H7 (cell line): ENCODE data around the gene DPP4. TPM values are rescaled to one million over a fixed set of nuclear protein-coding genes. Genes with fewer than 3 reads are reported as not detected.
"Not testable (repeated sequence)": the region's sequence is repeated elsewhere in the genome, so short reads cannot be mapped to it uniquely, and the experiment has no call there.

Source experiments
- DNase-seq: peaks from one replicate; pipeline ENCODE4 v3.0.0; 2012
- H3K27me3 ChIP-seq: 2 replicates; pipeline ENCODE4 v1.6.0; 2011; ENCODE audit warnings: mild to moderate bottlenecking, low read length; ENCODE audit not compliant: control insufficient read depth, insufficient read depth
- H3K36me3 ChIP-seq: replicated peaks from 2 replicates; pipeline ENCODE4 v1.5.1; 2011; ENCODE audit warnings: low read length; ENCODE audit not compliant: control insufficient read depth, insufficient read depth
- H3K4me3 ChIP-seq: 2 replicates; pipeline ENCODE4 v1.5.1; 2011; ENCODE audit warnings: low read depth, mild to moderate bottlenecking, control low read depth, low read length, moderate library complexity; ENCODE audit not compliant: insufficient read depth
- total RNA-seq: library from RNA; depleted of rRNA; stranded (reverse); fragments of >200 nt; shearing (Covaris generic); gene quantifications from 2 replicates; pipeline ENCODE4 v1.2.3, GENCODE V29; 2014

The DPP4 gene
- total RNA-seq, 1 experiment from 2014 or later, result 4.3 TPM

DNA sequence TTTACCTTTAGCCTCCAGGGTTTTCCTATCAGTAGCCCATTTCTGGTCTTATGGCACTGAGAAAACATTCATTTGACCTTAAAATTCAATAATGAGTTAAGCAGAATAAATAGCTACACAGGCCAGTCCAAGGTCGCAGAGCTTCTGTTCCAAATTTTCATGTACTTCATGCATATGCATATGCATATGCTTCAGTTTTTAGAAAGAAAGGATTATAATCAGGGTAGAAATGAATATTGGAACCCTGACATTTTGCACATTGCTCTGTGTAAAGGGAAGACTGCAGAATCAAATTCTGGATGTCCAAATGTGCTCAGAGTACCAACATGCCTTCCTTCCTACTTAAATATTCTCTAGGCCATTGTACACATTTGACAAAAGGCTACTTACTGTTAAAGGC lies 104.9 kb downstream of the DPP4 start:
- Histone ChIP-seq H3K36me3 (no peaks in the 10 kb centered on the region), H3K27me3 (no peaks in the 10 kb centered on the region), H3K4me3 (no peak overlapping the region)
- no peak for DNase-seq

GRCh38 chr2:161965994-161966393 lies 108.0 kb downstream of the DPP4 start:
- H3K36me3 ChIP-seq, result no peaks in the 10 kb centered on the region
- H3K4me3 ChIP-seq, result no peak overlapping the region
- DNase-seq, result no peak
- H3K27me3 ChIP-seq, result no peaks in the 10 kb centered on the region

- Histone ChIP-seq H3K36me3 (no peaks in the 10 kb centered on the region), H3K27me3 (no peaks in the 10 kb centered on the region), H3K4me3 (no peak overlapping the region)
- DNase-seq, result no peak
Observed at GRCh38 chr2:161964160-161964559, 109.9 kb downstream of the DPP4 start.

DNA sequence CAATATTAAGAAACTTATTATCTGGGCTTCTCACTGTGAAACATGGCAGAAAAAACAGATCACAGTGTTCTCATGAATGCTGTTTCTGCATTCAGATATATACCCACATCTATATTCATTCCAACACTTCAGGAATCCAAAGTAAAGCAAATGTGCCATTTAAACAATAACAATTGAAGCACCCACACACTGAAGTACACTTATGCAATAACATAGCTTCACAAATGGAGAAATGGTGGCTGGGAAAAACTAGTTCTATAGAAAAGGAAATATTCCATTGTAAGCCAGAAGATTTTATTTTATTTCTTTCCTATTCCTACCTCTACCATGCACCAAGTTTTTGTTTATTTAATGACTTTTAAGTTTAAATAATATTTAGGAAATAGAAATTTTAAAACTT lies 111.9 kb downstream of the DPP4 start:
- Histone ChIP-seq H3K36me3 (no peaks in the 10 kb centered on the region), H3K27me3 (no peaks in the 10 kb centered on the region), H3K4me3 (no peak overlapping the region)
- DNase-seq, result no peak

GRCh38 chr2:161961061-161961460 lies 113.0 kb downstream of the DPP4 start:
- Histone ChIP-seq H3K27me3 (no peaks in the 10 kb centered on the region), H3K4me3 (no peak overlapping the region), H3K36me3 (no peaks in the 10 kb centered on the region)
- DNase-seq, result no peak

GRCh38 chr2:161956738-161957137 lies 117.3 kb downstream of the DPP4 start:
- Histone ChIP-seq H3K36me3 (no peaks in the 10 kb centered on the region), H3K4me3 (no peak overlapping the region), H3K27me3 (no peaks in the 10 kb centered on the region)
- no peak for DNase-seq

DNA sequence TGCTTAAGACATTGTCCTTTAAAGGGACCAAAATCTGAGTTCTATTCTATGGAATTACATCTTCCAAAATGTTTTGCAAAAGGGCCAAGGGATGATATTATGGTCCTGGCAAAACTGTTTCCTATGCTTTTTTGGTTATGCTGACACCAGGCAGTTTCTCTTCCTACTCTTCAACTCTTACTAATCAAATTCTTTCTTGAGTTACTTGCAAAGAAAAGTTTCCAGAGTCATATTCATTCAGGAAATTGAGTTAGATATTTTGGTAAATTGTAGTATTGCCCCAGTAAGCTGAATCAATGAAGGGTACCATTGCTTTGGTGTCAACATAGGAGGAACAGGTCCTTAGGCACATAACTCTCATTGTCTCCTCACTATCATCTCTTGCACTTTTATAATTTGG lies 118.8 kb downstream of the DPP4 start:
- no peaks in the 10 kb centered on the region for H3K27me3 ChIP-seq
- H3K36me3 ChIP-seq, result no peaks in the 10 kb centered on the region

GRCh38 chr2:161954103-161954502 lies 119.9 kb downstream of the DPP4 start:
- Histone ChIP-seq H3K4me3 (no peak overlapping the region), H3K27me3 (no peaks in the 10 kb centered on the region), H3K36me3 (no peaks in the 10 kb centered on the region)
- no peak for DNase-seq

More for the DNA sequence above, 118.8 kb downstream of the DPP4 start:
- DNase-seq, result no peak
- no peak overlapping the region for H3K4me3 ChIP-seq

DNA sequence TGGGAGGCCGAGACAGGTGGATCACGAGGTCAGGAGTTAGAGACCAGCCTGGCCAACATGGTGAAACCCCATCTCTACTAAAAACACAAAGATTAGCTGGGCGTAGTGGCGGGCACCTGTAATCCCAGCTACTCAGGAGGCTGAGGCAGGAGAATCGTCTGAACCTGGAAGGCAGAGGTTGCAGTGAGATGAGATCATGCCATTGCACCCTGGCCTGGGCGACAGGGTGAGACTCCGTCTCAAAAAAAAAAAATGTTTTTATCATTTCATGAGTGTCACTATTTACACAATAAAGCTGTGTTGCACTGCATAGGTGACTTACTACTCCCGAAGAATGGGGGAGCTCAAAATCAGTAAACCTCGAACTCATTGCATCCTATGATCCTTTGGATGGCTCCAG lies 120.6 kb downstream of the DPP4 start:
- H3K36me3 ChIP-seq, DNase-seq, H3K4me3 ChIP-seq, H3K27me3 ChIP-seq: not testable (repeated sequence)

GRCh38 chr2:161952783-161953191 lies 121.2 kb downstream of the DPP4 start:
- DNase-seq, result no peak
- no peaks in the 10 kb centered on the region for H3K27me3 ChIP-seq
- no peaks in the 10 kb centered on the region for H3K36me3 ChIP-seq
- no peak overlapping the region for H3K4me3 ChIP-seq

DNA sequence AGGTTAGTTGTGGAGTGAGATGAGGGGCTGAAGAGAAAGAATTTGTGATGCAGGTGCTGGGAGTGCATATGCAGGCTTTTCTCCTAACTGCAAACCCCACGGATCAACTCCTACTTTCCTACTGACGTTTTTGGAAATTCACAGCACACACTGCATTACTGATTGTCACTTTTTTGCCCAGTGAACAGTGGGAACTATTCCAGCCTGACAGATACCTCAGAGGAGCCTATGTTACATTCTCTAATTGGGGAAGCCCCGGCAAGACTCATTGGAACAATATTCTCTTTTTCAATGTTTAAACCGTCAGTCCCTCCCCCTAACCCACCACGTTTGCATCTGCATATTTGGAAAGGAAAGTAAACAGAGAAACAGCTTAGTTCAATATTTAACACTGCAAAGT lies 126.2 kb downstream of the DPP4 start:
- Histone ChIP-seq H3K27me3 (no peaks in the 10 kb centered on the region), H3K36me3 (no peaks in the 10 kb centered on the region), H3K4me3 (no peak overlapping the region)
- DNase-seq, result no peak

GRCh38 chr2:161947406-161947805 lies 126.6 kb downstream of the DPP4 start:
- H3K36me3 ChIP-seq, result no peaks in the 10 kb centered on the region
- no peaks in the 10 kb centered on the region for H3K27me3 ChIP-seq
- H3K4me3 ChIP-seq, result no peak overlapping the region
- DNase-seq, result no peak

DNA sequence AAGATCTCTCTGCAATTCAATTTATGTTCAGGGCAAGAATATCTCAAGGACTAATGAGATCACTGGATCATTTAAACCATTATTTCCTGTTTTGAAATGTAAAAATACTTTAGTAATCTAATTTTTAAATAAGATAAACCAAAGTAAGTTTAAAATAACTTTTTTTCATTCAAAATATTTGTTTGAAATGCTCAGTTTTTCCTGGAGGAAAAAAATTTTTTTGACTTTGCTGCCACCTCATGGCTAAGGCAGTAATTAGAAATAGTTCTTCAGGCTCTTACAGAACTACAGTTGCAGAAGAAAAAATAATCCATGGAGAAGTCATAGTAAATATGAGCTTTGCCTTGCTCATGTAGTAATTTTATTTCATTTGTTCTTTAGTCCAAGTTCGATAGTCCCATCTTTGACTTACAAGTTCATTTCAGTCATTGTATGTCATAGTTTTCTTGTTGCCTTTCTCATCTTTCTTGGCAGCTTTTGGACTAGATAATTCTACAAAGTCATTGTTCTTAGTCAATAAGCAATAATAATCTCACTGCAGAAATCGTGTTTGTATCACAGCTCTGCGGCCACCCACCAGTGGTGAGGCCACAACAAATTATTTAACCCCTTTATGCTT lies 127.4 kb downstream of the DPP4 start:
- H3K36me3 ChIP-seq, result no peaks in the 10 kb centered on the region

GRCh38 chr2:161943011-161943410 lies 131.0 kb downstream of the DPP4 start:
- no peaks in the 10 kb centered on the region for H3K36me3 ChIP-seq
- H3K27me3 ChIP-seq, result no peaks in the 10 kb centered on the region
- no peak overlapping the region for H3K4me3 ChIP-seq
- DNase-seq, result no peak

More for the DNA sequence above, 127.4 kb downstream of the DPP4 start:
- H3K4me3 ChIP-seq, result no peak overlapping the region
- H3K27me3 ChIP-seq, result no peaks in the 10 kb centered on the region
- DNase-seq, result no peak
